ENCODE results near the gene SFMBT2. TPM values are rescaled to one million over a fixed set of nuclear protein-coding genes. Genes with fewer than 3 reads are reported as not detected.
"Not testable (repeated sequence)": the region's sequence is repeated elsewhere in the genome, so short reads cannot be mapped to it uniquely, and the experiment has no call there.

The SFMBT2 gene
- total RNA-seq, 1 experiment from 2014 or later = 14.3 TPM

- Mint-ChIP-seq H3K27me3 (ENCODE audit: low read depth) (no peaks in the 10 kb centered on the region; the same call in 1 of the 2 replicates), H3K4me3 (no peak overlapping the region), H3K27ac (no peak overlapping the region), H3K36me3 (no peaks in the 10 kb centered on the region), H3K4me1 (peaks cover 11% of the 10 kb centered on the region), H3K9me3 (no peaks in the 10 kb centered on the region)
- no peak for ATAC-seq
- ChIA-PET POLR2A (no interaction called here), CTCF (no interaction called here)
- TF ChIP-seq IRF2 (CRISPR knock-in tag; IDR thresholded peaks at IDR 0.05; ENCODE audit: borderline replicate concordance, low read depth) (no peak), CBFB (CRISPR knock-in tag; IDR thresholded peaks at IDR 0.05; ENCODE audit: low read depth) (no peak), CREB1 (CRISPR knock-in tag; IDR thresholded peaks at IDR 0.05) (no peak), ATF6 (CRISPR knock-in tag; IDR thresholded peaks at IDR 0.05) (no peak), FOXP1 (CRISPR knock-in tag; IDR thresholded peaks at IDR 0.05; ENCODE audit: borderline replicate concordance) (no peak), SP1 (CRISPR knock-in tag; conservative IDR thresholded peaks at IDR 0.05) (no peak), CTCF (IDR thresholded peaks at IDR 0.05) (no peak), ZNF396 (CRISPR knock-in tag; IDR thresholded peaks at IDR 0.05; ENCODE audit: borderline replicate concordance) (no peak), ERG (CRISPR knock-in tag; IDR thresholded peaks at IDR 0.05) (no peak), TEAD1 (CRISPR knock-in tag; IDR thresholded peaks at IDR 0.05) (no peak)
- no peak for DNase-seq (ENCODE audit: low spot score)
These were observed 21.5 kb downstream of the SFMBT2 start for GRCh38 chr10:7389346-7389745.

- H3K9me3 Mint-ChIP-seq = no peaks in the 10 kb centered on the region
- H3K27me3 Mint-ChIP-seq (ENCODE audit: low read depth) = no peaks in the 10 kb centered on the region; the same call in 1 of the 2 replicates
- POLR2A ChIA-PET = interaction anchor here (0.6 kb wide), 2 partner anchors 87 to 846 kb away, joined by 3 to 4 read pairs; no protein-coding TSS in a partner anchor
- TF ChIP-seq IRF1 (CRISPR knock-in tag; IDR thresholded peaks at IDR 0.05) (no peak), RORB (CRISPR knock-in tag; IDR thresholded peaks at IDR 0.05) (no peak), E2F5 (CRISPR knock-in tag; IDR thresholded peaks at IDR 0.05) (no peak), SMAD4 (CRISPR knock-in tag; IDR thresholded peaks at IDR 0.05) (no peak), CREM (CRISPR knock-in tag; IDR thresholded peaks at IDR 0.05) (no peak), ZNF512 (CRISPR knock-in tag; IDR thresholded peaks at IDR 0.05; ENCODE audit: borderline replicate concordance) (no peak), E2F4 (CRISPR knock-in tag; IDR thresholded peaks at IDR 0.05; ENCODE audit: borderline replicate concordance, low read depth) (no peak), RELA (CRISPR knock-in tag; IDR thresholded peaks at IDR 0.05; ENCODE audit: borderline replicate concordance) (no peak), TEAD4 (CRISPR knock-in tag; IDR thresholded peaks at IDR 0.05) (no peak), E2F1 (CRISPR knock-in tag; IDR thresholded peaks at IDR 0.05) (no peak), PRRX2 (CRISPR knock-in tag; IDR thresholded peaks at IDR 0.05) (no peak), NFATC4 (CRISPR knock-in tag; IDR thresholded peaks at IDR 0.05) (no peak), TCF7 (CRISPR knock-in tag; IDR thresholded peaks at IDR 0.05; ENCODE audit: low read depth) (no peak), ESRRA (CRISPR knock-in tag; IDR thresholded peaks at IDR 0.05; ENCODE audit: borderline replicate concordance) (no peak)
- ATAC-seq = no peak
- H3K4me3 Mint-ChIP-seq = no peak overlapping the region
- H3K27ac Mint-ChIP-seq = peak overlapping the region; percentile 51
- H3K4me1 Mint-ChIP-seq = peaks cover 11% of the 10 kb centered on the region
- DNase-seq (ENCODE audit: low spot score) = no peak
- CTCF ChIA-PET = no interaction called here
- no peaks in the 10 kb centered on the region for H3K36me3 Mint-ChIP-seq
These were observed 22.2 kb downstream of the SFMBT2 start for GRCh38 chr10:7388602-7389001.

GRCh38 chr10:7388149-7388548 is 22.7 kb downstream of the SFMBT2 start:
- H3K36me3 Mint-ChIP-seq; DNase-seq (ENCODE audit: low spot score); H3K27me3 Mint-ChIP-seq (ENCODE audit: low read depth); H3K9me3 Mint-ChIP-seq; ATAC-seq; H3K4me3 Mint-ChIP-seq; H3K27ac Mint-ChIP-seq; CTCF ChIA-PET: not testable (repeated sequence)
- POLR2A ChIA-PET = interaction anchor here (0.6 kb wide), 3 partner anchors 21 to 846 kb away, joined by 3 to 4 read pairs (median 4); no protein-coding TSS in a partner anchor
- H3K4me1 Mint-ChIP-seq = peaks cover 11% of the 10 kb centered on the region
